ENCODE measurements around the gene MED31. TPM values are rescaled to one million over a fixed set of nuclear protein-coding genes. Genes with fewer than 3 reads are reported as not detected.

MED31 gene
- total and polyA plus RNA-seq, 2 of the 4 experiments (the other 2 are of a cell fraction), result 5.6 to 11.6 TPM

GRCh38 chr17:6610011-6610410 lies 41.4 kb downstream of the MED31 start:
- H3K9ac ChIP-seq (ENCODE audit: low read depth, low read length), result no peak overlapping the region
- H2BK20ac ChIP-seq (ENCODE audit: low read depth, low read length), result no peak overlapping the region
- no peak for TF ChIP-seq CTCF (conservative IDR thresholded peaks at IDR 0.05; ENCODE audit: low read depth, low read length)
- H3K18ac ChIP-seq (ENCODE audit: low read depth, low read length), result no peak overlapping the region
- H2AK9ac ChIP-seq (replicated peaks; ENCODE audit: low read depth, low read length, poor library complexity), result no peak overlapping the region
- ChIA-PET CTCF (interaction anchor here (0.6 to 0.7 kb wide), 2 partner anchors 9 to 57 kb away, joined by 3 read pairs; no protein-coding TSS in a partner anchor), POLR2A (ENCODE audit: unreplicated experiment) (no interaction called here)
- intact Hi-C loops (cut with micrococcal nuclease) (no loop called here), in situ Hi-C loops (cut with MboI; ENCODE audit: low sequenced_read_pairs) (no loop called here), dilution Hi-C loops (cut with HindIII; ENCODE audit: low sequenced_read_pairs, unreplicated experiment) (no loop called here)
- H2BK15ac ChIP-seq (ENCODE audit: low read depth, low read length), result no peak overlapping the region
- H3K79me1 ChIP-seq (ENCODE audit: low read depth in 1 of 2, low read length in 2 of 2), result peaks cover 15 to 16% of the 10 kb centered on the region in 2 experiments; a peak in 3 of 4 replicates
- H3K27ac ChIP-seq (ENCODE audit: insufficient read depth, low read length), result no peak overlapping the region
- no peak overlapping the region for H4K5ac ChIP-seq (ENCODE audit: low read depth, low read length)
- no TSS peak for BruUV-seq (replicated peaks)
- no peak overlapping the region for H3K56ac ChIP-seq (ENCODE audit: extremely low read depth, insufficient read depth, low read length)
- no peak overlapping the region for H4K8ac ChIP-seq (ENCODE audit: low read depth in 2 of 2, low read length in 2 of 2)
- H3K4me3 ChIP-seq (ENCODE audit: insufficient read depth, low read depth, low read length), result no peak overlapping the region
- H2AK5ac ChIP-seq (ENCODE audit: low read depth, low read length), result no peak overlapping the region
- H3K4me1 ChIP-seq (ENCODE audit: control insufficient read depth, insufficient read depth, low read length), result no peaks in the 10 kb centered on the region; the same call in 1 of the 2 replicates
- H3K9me1 ChIP-seq (ENCODE audit: insufficient read depth, low read length), result no peaks in the 10 kb centered on the region; the same call in 1 of the 2 replicates
- peaks cover 44% of the 10 kb centered on the region for H3K36me3 ChIP-seq (ENCODE audit: control insufficient read depth, insufficient read depth, low read length)
- H2AFZ ChIP-seq (replicated peaks; ENCODE audit: low read length, poor library complexity), result no peak overlapping the region
- DNase-seq, result peak; percentile 11
- H2BK5ac ChIP-seq (ENCODE audit: low read depth, low read length, poor library complexity, severe bottlenecking), result peak overlapping the region; percentile 0
- H3K4ac ChIP-seq (ENCODE audit: low read depth, low read length), result no peak overlapping the region
- H3K27me3 ChIP-seq (ENCODE audit: control insufficient read depth, insufficient read depth, low read length), result no peaks in the 10 kb centered on the region
- H3K9me3 ChIP-seq (ENCODE audit: control insufficient read depth, insufficient read depth, low read length), result no peaks in the 10 kb centered on the region
- no peak overlapping the region for H2BK120ac ChIP-seq (ENCODE audit: low read depth, low read length)
- no peak overlapping the region for H3K23ac ChIP-seq (ENCODE audit: low read depth, low read length)
- H4K91ac ChIP-seq (ENCODE audit: insufficient read depth, low read depth, low read length), result no peak overlapping the region
- peaks cover 3% of the 10 kb centered on the region; the same call in 1 of the 2 replicates for H4K20me1 ChIP-seq (ENCODE audit: insufficient read depth, low read length)
- no peak overlapping the region for H3K14ac ChIP-seq (replicated peaks; ENCODE audit: low read depth, low read length)
- H3K4me2 ChIP-seq (ENCODE audit: low read depth, low read length), result no peak overlapping the region
- no peak for ATAC-seq (ENCODE audit: low read depth)
- no CpG with 5 or more reads among the region's 5 CpGs for WGBS, 2 experiments (ENCODE audit: extremely low coverage in 2 of 2, insufficient read length in 1 of 2)
